Epithelial cell of esophagus (primary cell): ENCODE results near the gene NDC1.

Source experiments
- DNase-seq: peaks from one replicate; pipeline ENCODE4 v3.0.0; 2010; ENCODE audit warnings: low read depth
- H3K4me3 ChIP-seq: 2 replicates; pipeline ENCODE4 v1.5.1; 2011; ENCODE audit warnings: mild to moderate bottlenecking, low read length, control low read depth
- TF ChIP-seq, protein P1 (sequence below): IDR thresholded peaks from 2 replicates; pipeline ENCODE4 v1.5.1; 2011; ENCODE audit warnings: low read depth, mild to moderate bottlenecking, low read length, control low read depth, inconsistent platforms; ENCODE audit not compliant: insufficient read depth; ENCODE audit errors: missing control alignments

Gene NDC1

DNA sequence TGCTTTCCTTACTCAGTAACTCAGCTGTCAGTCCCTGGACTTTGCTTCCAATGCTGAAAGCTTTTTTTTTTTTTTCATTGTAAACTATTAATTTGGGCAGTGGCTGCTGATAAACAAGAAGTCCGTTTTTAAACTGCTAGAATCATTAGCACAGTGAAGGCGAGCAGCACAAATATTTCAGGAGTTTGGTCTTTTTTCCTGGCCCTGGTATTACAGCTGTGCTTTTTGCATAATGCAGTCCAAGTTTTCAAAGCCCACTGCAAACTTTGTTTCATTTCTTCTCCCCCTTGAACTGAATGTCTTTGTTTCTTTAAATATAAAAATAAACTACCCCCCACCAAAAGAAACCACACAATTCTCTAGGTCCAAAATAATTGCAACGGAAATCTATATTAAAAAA lies 105.7 kb downstream of the NDC1 start:
- no peak for DNase-seq
- TF ChIP-seq, protein P1, sequence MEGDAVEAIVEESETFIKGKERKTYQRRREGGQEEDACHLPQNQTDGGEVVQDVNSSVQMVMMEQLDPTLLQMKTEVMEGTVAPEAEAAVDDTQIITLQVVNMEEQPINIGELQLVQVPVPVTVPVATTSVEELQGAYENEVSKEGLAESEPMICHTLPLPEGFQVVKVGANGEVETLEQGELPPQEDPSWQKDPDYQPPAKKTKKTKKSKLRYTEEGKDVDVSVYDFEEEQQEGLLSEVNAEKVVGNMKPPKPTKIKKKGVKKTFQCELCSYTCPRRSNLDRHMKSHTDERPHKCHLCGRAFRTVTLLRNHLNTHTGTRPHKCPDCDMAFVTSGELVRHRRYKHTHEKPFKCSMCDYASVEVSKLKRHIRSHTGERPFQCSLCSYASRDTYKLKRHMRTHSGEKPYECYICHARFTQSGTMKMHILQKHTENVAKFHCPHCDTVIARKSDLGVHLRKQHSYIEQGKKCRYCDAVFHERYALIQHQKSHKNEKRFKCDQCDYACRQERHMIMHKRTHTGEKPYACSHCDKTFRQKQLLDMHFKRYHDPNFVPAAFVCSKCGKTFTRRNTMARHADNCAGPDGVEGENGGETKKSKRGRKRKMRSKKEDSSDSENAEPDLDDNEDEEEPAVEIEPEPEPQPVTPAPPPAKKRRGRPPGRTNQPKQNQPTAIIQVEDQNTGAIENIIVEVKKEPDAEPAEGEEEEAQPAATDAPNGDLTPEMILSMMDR = no peak
- no peak overlapping the region for H3K4me3 ChIP-seq

- H3K4me3 ChIP-seq = no peak overlapping the region
- TF ChIP-seq, protein P1 = no peak
- no peak for DNase-seq
Observed at GRCh38 chr1:53731779-53732305, 106.3 kb downstream of the NDC1 start.

GRCh38 chr1:53731043-53731600 lies 107.0 kb downstream of the NDC1 start:
- no peak for DNase-seq
- TF ChIP-seq, protein P1 = no peak

DNA sequence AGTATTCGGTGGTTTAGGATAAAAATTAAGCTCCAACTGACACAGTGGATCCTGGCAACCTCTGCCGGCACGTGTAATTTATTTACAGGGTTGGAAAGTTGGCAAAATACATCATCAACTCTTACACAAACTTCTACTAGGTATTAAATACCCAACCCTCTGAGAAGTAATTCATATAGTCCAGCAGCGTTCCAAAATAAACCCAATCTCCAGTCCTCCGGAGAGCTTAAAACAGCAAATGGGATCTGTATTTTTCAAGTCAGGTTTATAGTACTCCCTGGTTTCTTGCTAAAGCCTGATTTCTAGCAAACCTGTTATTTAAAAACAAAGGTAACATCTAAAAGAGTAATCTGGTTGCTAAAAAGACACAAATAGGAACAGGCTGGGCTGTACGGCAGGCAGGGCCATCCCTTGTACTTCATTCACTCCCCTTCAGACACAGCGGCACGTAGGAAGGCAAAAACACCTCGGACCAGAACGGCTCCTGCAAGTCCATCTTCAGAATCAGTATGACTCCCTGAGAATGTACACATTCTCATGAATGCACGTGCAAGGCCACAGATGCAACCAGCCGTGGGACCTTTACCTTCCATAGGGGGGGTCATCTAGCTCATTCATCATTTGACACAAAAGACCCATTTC lies 107.8 kb downstream of the NDC1 start:
- DNase-seq = no peak
- TF ChIP-seq, protein P1 = no peak
- no peak overlapping the region for H3K4me3 ChIP-seq

More at GRCh38 chr1:53731043-53731600, 107.0 kb downstream of the NDC1 start:
- no peak overlapping the region for H3K4me3 ChIP-seq

DNA sequence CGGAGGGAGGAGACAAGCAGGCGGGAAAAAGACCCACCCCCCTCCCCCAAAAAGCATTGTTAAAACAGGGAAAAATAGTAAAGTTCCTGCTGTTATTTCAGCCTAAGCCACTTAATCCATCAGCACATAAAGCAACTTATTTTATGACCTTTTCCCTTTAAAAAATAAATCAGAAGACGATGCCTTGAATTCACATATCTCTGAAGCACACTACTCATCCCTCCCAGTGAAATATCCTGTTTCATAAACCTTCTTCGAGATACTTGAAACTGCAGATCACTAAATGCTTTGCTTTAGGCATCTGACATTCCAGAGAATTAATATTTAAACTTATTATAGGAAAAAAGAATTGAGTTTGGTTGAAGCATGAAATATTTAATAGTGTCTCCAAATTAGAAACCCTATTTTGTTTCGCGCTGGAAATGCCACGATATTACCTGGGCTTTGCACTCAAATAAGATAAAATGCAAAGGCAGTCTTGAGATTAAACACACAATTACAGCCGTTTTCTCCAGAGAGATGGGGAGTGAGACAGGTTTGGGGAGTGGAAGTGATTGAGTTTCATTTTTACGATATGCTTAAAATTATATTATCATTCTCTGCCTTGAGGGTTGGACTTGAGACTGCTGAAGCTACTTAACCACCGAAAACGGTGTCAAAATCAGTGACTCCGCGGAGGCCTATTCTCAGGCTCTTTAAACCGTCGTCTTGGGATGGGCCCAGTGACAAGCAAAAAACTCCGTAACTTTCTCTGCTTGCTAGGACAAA lies 108.5 kb downstream of the NDC1 start:
- DNase-seq = no peak
- TF ChIP-seq, protein P1 = no peak
- H3K4me3 ChIP-seq = no peak overlapping the region

- no peak overlapping the region for H3K4me3 ChIP-seq
- TF ChIP-seq, protein P1 = no peak
- no peak for DNase-seq
Observed at GRCh38 chr1:53728702-53729455, 109.2 kb downstream of the NDC1 start.
